GM21723 (cell line): ENCODE results near the gene HAND1.

Experiments used
- ATAC-seq: cut with Tn5 transposase; IDR thresholded peaks from one replicate; pipeline ENCODE4 v1.9.1; 2021; ENCODE audit warnings: mild to moderate bottlenecking, moderate library complexity; ENCODE audit not compliant: unreplicated experiment

The HAND1 gene

DNA sequence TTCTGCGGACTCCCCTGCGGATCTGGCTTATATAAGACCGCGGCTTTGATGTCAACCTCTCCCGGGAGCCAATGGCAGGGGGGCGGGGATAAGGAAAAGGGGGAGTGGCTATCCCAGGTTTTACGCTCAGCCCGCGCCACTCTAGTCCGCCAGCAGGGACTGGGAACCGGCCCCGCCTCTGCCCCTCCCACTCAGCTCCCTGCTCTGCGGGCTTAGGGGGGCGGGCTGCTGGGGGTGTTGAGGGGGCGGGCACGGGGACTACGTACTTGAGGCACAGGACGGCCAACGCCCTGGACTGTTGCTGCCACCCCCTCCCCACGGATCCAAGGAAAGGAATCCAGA is at the start of gene HAND1:
Gene HAND1 (minus strand): TSS at position 4 of the 342 bp plus-strand sequence. CDS start 219 bp downstream, outside the sequence.
- ATAC-seq, result no peak

DNA sequence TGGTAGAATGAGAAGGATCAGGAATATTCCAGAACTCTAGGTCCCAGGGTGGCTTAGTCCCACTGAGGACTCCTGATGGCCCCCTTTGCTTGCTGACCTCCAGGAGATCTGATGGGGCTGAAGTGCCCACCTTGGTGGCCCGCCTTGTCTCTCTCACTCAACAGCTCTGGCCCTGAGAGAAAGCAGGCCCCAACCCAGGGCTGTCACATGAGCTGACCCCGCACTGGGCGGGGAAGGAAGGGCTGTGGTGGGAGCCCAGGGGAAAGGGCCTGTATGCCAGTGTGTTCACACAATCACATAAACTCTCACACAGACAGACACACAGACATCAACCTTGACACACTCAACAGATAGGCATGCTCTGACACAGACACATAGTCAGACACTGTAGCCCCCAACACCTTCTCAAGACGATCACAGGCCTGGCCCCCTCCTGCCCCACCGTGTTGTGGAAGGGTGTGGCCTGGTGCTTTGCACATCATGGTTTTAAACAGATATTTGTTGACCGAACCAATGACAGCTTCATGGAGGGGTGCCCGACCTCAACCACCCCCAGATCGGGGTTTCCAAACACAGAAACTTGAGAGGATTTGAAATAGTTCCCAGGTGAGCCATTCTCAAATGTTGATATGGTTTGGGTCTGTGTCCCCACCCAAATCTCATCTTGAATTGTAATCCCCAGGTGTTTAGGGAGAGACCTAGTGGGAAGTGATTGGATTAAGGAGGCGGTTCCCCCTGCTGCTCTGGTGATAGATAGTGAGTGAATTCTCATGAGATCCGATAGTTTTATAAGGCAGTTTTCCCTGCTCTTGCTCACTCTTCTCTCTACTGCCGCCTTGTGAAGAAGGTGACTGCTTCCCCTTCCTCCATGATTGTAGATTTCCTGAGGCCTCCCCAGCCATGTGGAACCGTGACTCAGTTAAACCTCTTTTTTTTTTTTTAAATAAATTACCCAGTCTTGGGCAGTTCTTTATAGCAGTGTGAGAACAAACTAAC is 48.5 kb upstream of the HAND1 start:
- no peak for ATAC-seq

DNA sequence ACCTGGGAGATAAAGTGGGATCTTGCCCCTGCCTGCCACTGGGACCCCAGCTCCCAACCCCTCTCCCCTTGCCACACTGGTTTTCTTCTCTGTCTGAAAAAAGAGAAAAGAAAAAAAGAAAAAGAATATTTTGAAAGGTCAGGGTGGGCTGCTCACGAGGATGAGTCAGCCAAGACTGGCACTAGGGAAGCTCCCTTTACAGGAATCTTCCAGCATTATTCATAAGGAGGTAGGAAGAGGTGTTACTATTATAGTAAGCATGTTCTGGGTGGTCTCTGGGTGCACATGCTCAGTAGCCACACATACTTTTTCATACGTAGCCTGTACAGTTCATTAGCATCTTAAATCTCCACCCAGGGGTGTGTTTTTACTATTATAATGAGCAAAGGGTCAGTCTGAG is 46.8 kb upstream of the HAND1 start:
- ATAC-seq, result no peak

DNA sequence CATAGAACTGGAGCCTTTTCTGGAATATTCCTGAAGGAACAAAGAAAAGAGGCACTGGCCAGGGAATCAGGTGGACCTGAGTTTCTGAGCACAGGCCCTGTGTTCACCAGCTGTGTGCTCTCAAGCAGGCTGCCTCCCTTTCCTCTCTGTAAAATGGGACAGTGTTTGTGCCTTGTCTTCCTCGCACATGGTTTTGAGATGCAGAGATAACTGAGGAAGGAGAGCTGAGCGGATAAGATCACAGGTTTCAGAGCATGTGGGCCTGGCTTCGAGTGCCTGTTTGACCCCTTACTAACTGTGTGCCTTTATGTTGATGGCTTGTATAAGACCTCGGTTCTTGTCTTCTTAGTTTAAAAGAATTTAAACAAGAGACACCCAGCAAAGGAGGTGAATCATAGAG is 46.2 kb upstream of the HAND1 start:
- ATAC-seq, result no peak

DNA sequence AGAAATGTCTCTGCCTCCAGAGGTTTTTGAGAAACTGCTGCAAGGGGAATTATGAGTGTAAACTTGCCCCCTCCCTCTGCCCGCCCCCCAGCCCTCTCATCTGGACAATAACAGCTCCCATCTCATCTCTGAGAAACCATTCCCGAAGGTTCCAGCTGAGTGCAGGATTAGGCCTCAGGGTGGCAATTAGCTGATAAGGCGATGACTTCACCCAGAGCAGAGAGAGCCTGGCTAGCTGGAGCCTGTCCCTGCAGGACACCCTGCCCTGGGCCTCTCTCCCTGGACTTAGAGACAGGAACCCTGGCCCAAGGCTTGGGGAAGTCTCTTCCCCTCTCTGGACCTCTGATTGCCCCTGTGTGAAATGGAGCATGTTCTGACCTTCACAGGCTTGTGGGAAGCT is 45.7 kb upstream of the HAND1 start:
- no peak for ATAC-seq

DNA sequence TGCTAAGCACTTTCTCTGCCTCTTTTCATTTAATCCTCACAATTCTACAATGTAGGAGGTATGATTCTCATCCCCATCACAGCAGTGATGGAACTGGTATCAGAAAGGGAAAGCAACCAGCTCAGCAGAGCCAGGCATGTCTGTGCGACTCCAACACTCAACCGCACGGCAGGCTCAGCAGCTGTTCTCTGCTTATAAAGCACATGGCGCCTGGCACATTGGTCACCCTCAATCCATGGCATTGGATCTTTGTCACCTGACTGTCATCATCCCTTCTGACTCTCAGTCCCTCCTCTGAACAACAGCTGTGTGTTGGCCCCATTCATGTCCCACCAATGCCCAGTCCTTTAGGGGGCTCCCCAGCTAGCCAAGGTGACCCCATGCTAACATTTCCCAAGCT is 45.1 kb upstream of the HAND1 start:
- ATAC-seq, result no peak

DNA sequence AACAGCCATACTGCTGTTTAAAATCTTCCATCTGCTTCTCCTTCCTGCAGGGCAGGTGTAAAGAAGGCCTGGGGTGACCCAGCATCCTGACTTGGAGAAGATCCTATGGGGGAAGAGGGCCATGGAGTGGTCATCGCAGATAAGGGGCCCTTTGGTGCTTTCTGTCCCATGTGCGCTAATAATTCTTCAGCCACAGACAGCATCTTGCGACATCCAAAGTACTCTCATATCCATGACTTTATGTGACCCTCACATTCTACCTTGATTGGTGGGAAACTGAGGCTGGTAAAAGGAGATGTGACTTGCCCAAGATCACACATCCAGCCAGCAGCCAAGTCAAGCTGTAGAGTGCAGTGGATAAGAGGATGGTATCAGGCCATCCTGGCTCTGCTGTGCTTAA is 44.3 kb upstream of the HAND1 start:
- no peak for ATAC-seq

DNA sequence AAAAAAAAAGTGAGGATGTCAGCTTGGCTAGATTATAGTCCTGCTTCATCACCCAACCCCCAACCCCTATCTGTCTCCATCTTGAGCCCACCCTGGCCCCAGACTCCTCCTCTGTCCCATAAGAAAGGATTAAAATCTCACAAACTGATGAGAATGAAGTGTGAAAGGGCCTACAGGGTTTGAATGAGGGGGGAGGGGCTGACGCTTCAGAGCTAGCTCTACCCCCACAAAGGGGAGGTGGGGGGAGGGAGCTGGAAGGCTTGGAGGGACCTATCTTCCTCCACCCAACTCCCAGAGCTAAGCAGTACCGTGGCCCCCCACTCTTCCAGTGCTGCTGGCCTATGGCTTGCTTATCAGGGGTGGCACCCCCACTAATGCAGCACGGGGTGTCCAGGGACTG is 43.7 kb upstream of the HAND1 start:
- no peak for ATAC-seq

DNA sequence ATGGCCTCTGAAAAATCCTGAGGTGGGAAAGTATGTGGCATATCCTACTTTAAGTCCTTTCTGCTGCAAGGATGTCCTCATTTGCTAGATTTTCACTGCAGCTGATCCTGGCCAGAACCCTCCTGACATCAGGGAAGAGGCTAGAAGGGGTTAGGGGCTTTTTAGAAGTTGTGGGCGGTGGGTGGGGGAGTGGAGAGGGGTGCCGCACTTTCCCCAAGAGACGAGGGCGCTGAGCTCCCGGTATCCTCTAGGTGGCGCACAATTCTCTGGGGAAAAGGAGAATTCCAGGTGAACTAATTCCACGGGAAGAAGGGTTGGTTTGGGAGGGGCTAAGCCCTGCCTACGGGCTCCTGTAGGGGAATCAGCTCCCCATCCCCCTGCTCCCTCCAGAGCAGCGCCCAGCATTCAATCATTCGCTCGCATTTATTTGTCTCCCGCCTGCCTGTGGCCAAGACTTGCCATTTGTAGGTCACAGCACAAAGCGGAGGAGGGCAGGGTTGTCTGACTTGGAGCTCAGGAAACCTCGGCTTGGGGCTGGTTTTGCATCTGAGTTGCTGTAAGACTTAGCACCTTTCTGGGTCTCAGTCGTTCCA is 42.9 kb upstream of the HAND1 start:
- no peak for ATAC-seq

DNA sequence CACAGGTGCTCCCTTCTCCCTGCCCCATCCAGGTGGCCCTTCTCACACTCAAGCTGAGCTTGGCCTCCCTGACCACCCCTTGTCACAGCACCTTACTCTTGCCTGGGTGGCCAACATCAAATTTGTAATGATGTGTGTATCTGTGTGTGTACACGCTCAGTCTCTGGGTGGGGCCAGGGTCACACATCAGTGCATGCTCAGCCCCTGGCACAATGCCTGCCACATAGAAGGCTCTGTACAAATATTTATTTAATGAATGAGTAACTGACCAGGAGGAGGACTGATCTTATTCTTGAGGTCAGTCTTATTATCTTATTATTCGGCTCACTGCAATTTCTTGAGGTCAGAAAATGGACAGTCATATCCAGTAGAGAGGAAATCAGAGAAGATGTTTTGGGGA is 41.3 kb upstream of the HAND1 start:
- ATAC-seq, result no peak

DNA sequence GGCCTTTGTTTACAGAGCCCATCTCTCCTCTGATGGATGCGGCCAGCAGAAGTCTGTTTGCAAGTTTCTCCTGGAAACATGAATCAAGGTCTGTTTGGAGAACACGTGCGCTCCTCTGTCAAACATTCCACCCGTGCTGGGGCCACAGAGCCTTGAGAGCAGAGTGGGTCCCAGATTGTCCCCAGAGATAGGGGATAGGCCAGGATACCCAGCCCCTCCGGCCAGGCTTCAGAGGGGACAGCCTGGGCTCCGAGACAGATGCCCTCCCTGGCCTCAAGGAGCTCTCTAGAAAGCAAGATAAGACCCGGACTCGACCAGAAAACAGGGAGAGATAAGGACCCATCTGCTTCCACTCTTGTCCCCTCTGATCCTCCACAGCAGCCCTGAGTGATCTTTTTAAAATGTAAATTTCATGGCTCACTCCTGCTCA is 40.4 kb upstream of the HAND1 start:
- ATAC-seq, result no peak

DNA sequence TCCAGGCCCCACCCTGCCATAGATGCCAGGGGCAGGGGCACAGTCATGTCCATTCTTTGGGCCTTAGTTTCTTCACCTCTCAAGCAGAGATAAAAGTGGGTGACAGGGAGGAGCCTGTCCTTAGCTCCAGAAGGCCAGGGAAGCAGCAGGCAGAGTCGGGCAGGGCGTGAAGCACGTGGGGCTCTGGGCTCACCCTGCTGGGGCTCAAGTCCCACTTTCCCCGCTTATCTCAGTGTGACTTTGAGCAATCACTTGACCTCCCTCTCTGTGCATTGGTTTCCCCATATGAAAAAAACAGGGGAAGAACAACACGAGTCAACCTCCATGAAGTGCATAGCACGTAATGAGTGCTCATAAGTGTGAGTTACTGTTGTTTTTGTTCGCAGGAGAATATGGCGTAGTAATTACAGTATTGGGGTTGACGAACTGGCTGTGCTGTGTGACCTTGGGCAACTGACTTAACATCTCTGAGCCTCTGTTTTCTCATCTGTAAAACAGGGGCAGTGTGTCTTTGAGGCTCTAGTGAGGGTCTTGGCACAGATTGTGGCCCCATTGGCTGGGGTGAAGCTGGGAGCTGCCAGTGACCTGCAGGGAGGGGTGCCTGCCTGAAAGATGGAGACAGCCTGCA is 39.9 kb upstream of the HAND1 start:
- ATAC-seq, result no peak

DNA sequence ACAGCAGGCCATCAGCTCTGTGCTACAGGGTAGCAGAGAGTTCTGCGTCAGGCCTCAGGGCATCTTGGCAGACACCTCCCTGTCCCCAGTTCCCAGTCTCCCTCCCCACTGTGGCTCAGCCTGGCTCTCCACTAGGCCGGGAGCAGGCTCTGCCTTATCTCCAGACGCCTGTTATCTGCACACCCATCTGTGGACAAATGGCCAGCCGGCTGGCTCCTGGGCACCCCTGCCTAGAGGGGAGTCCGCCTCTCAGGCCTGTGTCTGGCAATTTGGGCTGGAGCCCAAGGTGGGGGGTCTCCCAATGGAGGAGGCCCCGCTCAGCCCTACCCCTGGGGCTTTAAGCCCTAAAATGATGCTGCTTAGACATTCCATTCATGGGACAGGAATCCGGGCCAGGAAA is 39.2 kb upstream of the HAND1 start:
- no peak for ATAC-seq

DNA sequence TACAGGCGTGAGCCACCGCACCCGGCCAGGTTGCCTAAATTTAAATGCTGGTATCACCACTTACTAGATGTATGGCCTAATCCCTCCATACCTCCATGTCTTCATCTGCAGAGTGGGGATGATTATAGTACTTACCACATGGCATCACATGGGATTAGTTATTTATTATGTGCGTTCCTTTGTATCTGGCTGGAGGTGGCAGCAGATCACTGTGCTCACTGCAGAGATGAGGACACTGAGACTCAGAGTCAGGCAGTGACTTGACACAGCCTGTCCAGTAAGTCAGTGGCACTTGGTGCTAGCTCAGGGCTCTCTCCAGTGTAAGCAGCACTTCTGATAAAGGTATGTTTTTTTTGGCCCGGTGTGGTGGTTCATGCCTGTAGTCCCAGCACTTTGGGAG is 38.4 kb upstream of the HAND1 start:
- ATAC-seq, result no peak

DNA sequence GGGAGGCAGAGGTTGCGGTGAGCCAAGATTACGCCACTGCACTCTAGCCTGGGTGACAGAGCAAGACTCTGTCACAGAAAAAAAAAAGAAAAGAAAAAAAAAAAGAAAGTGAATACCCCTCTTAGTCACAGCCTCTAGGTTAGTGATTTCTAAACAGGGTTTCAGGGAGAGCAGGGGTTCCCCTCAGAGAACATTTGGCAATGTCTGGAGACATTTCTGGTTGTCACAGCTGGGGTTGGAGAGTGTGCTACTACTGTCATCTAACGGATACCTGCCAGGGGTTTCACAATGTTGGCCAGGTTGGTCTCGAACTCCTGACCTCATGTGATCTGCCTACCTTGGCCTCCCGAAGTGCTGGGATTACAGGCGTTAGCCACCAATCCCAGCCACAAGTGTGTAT is 37.5 kb upstream of the HAND1 start:
- peak; percentile 79 for ATAC-seq

DNA sequence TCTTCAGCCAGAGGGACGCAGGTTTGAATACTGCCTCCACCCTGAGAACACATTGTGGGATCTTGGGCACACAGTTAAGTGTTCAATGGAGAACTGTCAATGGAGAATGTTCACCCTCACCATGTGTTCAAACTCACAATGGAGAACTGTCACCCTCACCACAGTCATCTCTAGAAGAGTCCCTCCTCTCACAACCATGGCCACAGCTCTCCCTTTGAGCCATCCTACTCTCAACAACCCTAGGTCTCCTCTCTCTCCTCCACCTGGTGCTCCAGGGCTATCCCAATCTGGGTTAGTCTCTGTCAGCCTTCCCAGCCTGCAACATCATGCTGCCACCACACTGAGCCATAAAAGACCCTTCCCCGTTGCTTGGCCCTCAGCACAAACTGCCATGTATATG is 36.3 kb upstream of the HAND1 start:
- no peak for ATAC-seq

DNA sequence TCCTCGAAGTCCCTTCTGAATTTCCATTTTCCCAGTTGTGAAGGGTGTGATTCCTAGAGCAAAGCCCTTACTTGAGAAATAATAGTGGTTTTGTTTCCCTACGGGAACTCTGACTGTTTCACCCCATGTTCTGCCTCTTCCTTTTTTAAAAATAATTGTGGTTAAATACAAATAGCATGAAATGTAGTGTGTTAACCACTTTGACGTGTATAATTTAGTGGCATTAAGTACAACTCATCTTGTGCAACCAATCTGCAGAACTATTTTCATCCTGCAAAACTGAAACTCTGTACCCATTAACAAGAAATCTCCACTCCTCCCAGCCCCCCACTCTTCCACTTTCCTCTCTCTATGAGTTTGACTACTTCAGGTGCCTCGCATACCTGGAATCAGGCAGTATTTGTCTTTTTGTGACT is 35.6 kb upstream of the HAND1 start:
- ATAC-seq, result peak; percentile 43

DNA sequence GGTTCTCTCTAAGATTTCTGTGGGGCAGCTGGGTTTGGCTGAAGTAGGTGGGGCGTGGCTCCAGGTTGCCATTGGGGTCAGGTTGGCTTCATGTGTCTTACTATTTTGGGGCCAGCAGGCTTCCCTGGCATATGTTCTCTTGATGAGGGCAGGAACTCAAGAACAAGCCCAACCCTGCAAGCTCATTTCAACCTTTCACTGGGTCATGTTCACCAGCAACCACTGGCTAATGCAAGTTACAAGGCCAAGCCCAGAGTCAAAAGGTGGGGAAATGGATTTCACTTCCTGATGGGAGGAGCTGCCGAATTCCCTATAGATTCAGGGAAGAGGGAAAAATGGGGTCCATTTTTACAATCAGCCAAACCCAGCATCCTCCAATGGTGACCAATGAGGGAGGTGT is 34.0 kb upstream of the HAND1 start:
- no peak for ATAC-seq

DNA sequence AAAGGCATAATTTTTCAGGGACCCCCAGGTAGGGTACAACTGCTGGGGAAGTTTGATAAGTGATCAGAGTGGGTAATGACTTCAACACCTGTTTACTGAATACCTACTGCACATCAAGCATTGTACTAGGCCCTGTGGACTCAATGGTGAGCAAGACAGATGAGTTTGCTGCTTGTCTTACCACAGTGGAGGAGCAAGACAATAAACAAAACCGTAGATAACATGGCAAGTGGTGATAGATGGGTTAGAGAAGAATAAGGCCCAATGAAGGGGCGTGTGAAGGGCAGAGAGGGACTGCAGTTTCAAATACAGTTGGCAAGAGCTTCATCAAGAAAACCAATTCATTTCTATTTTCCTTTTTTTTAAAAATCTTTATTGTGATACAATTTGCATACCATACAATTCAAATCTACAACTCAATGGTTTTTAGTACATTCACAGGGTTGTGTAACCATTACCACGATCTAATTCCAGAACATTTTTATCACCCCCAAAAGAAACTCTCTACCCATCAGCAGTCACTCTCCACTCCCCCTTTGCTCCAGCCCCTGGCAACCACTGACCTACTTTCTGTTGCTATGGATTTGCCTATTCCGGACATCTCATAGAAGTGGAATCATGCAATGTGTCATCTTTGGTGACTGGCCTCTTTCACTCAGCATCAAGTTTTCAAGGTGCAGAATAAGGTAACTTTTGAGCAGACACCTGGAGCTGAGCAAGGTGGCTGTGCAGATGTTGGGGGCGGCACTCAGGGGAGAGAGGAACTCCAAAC is 31.9 kb upstream of the HAND1 start:
- ATAC-seq, result no peak

DNA sequence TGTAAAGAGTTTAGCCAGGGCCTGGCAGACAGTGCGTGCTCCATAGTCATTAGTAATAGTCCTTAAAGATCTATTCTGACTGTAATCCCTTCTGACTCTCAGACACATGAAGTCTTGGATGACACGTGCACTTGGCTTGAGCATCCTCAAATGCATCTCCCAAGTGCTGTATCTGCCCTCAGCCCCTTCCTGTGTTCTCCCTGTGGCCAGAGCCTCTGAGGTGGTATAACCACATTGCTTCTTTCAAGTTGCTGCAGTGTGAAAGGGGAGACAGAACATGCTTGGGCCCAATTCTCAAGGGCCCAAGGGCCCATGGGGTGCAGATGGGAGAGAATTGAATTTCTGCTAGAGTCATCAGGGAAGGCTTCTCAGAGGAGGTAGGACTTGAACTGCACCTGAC is 30.1 kb upstream of the HAND1 start:
- no peak for ATAC-seq

DNA sequence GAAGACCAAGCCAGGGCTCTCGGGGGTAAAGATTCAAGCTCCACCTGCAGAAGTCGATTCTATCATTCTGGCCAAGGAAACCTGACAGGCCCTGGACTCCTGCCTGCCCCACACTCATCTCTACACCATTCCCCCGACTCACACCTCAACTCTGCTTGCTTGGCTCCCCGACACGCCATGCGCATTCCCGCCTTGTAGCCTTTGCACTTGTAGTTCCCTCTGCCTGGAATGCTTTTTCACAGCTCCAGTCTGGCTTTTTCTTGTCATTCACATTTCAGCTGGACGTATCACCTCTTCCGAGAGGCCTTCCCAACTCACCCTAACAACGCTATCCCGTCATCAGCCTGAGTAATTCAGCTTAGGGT is 28.7 kb upstream of the HAND1 start:
- ATAC-seq, result no peak
